Nucleus accumbens (tissue), 56 donors: ENCODE results near the gene LEKR1.

Source experiments
- DNase-seq, 56 donors: peaks; one replicate each; lab custom pipeline; 2025; lab: John Stamatoyannopoulos, UW

The LEKR1 gene

DNA sequence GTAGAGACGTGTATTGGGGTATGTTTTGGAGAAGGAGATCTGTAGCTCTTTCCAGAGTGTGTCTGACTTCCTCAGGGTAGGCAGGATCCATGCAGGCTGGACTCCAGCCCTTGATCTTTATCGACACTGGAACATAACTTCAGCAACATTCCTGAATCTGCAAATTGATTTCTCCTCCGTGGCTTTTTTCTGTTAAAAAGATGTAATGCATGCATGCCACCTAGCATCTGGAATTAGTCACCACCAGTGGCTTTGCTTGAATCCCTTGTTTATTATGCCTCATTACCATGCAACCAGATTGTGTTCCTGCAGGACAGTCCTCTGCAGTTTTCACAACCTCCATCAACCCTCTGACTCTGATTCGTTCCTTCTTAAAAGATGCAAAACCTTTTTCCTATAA lies 247.7 kb downstream of the LEKR1 start:
- no peak for DNase-seq

DNA sequence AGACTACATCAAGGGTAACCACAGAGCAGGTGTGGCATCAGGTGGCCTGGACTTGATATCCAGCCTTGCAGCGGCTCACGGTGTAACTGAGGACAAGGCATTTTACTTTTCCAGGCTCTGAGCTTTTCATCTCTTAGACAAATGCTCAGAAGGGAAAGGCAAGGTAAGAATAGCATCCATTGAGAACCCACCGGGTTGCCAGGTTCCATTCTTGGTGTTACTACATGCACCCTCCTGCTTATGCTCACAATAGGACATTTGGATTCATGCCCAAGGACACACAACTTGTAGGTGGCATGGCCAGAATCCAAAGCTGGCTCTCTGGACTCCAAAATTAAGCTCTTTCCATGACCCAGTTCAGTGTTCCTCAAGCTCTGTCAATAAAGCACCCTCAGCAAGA lies 248.3 kb downstream of the LEKR1 start:
- no peak for DNase-seq

DNA sequence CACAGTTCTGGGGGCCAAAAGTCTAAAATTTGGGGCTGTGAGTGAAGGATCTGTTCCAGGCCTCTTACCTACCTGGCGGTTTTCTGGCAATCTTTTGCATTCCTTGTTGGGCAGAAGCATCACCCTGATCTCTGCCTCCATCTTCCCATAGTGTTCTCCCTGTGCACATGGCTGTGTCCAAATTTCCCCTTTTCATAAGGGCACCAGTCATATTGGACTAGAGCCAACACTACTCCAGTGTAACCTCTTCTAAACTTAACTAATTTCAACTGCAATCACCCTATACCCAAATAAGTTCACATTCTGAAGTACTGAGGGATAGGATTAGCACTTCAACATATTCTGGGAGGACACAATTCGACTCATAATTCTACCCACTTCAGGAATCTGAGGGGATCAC lies 248.8 kb downstream of the LEKR1 start:
- no peak for DNase-seq

DNA sequence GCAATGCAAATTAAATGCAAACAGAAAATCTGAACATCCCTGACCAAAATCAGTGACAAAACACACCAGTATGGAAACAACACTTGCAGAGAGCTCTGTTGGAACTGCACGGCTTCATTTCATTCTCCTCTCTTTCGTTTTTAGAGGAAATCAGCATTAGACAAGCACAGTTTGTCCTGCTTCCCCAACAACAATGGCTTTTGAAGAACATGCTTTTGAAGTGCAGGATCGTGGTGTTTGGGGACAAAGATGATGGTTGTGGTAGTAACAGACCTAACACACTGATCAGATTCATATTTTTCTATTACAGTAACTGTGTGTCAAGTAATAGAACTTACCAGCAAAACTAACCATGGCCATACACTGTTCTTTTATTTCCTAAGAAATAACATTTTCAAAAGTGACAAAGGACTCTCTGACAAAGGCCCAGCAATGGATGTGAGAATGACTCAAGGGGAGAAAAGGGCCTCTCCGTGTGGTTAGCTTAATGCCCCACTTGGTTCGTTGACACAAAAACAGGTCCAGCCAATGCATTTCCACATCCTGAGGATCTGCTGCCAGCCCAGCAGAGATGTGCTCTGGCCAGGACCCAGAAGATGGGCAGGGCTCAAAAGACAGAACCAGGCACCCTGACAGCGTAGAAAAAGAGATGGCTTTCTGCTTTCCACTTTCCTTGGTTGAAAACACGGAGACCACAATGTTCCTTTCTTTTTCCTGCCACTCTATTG lies 249.7 kb downstream of the LEKR1 start:
- peak in 20 of 56 donors; percentile 12 to 46 (median 28) for DNase-seq

DNA sequence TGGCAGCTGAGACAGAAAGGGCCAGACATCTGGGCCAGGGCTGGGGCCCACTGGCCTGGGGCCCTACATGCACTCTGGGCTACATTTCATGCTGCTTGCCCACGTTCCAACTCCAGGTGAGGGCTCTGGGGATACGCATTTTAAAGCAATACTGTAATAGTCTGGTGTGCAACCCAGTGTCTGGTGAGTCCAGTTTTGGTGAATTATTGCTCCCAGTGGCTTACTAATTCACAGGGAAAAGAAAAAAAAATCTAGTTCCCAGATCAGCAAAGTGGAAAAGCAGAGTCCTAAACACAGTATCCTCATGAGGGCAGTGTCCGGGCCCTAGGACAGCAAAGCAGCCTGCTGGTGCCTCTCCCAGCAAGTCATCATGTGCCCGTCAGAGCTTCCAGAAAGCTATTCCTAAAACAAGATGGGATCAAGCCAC lies 251.4 kb downstream of the LEKR1 start:
- peak in 18 of 56 donors; percentile 19 to 46 (median 31) for DNase-seq

GRCh38 chr3:157078131-157078810 lies 252.1 kb downstream of the LEKR1 start:
- no peak for DNase-seq

DNA sequence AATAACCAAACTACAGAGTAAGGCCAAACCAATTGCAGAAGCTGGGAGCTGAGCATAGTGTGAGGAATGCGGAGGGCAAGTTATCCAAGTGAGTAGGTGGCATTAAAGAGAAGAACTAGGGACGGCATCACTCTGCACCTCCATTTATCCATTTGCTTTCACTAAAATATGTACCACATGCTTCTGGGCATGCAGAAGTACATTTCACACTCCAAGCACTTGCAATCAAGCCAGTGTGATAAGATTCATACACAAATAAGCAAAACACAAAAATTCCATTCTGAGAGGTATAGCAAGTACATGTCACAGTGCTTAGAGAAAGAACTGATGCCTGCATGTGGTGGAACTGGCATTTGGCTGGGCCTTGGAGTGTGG lies 252.6 kb downstream of the LEKR1 start:
- no peak for DNase-seq

DNA sequence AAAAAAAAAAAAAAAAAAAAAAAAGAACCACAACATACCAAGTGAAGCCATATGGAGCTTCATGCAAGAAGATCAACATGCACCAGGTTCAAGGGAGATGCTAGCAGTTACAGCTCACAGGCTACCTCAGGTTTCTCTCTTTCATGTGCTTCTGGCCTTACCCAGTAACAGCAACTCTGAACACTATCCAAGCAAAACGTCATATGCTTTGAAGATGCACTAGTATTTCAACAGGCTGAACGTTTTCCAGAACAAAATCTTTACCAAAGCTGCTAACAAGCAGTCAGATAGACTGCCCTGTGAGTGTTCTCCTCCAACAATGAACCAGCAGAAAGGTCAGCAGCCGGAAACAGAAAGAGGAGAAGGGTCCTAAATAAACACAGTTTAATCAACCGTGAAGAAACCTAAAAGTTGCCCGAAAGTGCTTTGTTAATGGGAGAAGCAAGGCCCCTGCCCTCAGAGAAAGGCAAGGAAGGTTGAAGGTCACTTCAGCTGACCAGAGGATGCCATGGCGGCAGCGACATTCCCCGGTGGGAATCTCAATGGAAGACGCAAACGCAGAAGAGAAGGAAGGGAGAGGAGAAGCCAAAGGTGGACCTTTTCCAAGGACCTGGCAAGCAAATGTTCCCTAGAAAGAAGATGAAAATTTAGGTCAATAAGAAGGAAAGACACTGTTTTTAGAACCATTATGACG lies 253.7 kb downstream of the LEKR1 start:
- no peak for DNase-seq

GRCh38 chr3:157081626-157082210 lies 255.6 kb downstream of the LEKR1 start:
- DNase-seq: no peak

DNA sequence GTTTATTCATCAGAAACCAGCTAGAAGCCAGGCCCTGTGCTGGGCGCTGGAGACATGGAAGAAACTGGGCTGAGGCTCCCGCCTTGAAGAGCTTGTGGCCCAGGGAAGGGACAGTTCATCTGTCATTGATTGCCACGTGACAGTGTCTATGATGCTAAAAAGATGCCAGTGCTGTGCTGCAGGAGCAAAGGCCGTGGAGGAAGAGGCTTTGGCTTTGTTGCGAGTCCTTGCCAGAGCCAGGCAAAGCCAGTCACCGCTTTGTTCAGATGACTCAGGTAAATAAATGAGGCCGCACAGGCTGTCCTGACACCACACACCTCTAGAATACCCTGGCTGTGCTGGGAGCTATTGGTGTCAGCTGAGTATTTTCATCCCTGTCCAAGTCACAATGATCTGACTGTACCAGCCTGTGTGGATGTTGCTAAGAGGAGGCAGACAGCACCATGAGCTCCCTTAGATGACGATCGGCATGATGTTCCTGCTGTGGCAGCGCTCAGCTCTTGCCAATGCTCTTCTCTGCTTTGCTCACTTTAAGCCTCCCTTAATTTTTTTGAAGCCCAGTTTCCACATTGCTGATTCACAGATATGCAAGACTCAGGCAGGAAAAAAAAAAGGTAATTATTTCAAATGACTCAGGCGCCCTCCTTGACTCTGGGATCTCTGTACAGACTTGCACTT lies 256.3 kb downstream of the LEKR1 start:
- no peak for DNase-seq

- DNase-seq: no peak
Measured at GRCh38 chr3:157083824-157084223, 257.7 kb downstream of the LEKR1 start.

- no peak for DNase-seq
Measured at GRCh38 chr3:157086060-157086750, 260.1 kb downstream of the LEKR1 start.

GRCh38 chr3:157086775-157087174 lies 260.6 kb downstream of the LEKR1 start:
- DNase-seq: no peak

DNA sequence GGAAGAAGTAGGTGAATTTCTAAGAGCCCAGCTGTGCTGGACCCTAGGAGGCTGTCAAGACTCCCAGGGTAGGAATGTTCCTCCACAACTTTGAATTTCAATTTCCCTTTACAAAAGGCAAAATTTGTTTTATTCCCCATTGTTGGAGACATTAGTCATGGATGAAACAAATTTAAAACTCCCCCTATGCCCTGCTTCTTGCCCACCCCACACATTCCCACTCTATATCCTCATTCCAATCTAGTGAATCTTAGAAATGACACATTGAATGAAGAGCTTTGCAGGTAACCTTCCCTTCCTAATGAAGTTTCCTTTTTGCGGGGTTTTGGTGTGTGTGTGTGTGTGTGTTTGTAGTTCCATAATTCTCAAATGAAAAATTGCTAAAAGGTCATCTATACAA lies 261.2 kb downstream of the LEKR1 start:
- DNase-seq: no peak

- DNase-seq: no peak
Measured at GRCh38 chr3:157087780-157088600, 261.8 kb downstream of the LEKR1 start.

- no peak for DNase-seq
Measured at GRCh38 chr3:157088601-157089454, 262.7 kb downstream of the LEKR1 start.

- no peak for DNase-seq
Measured at GRCh38 chr3:157089455-157090221, 263.5 kb downstream of the LEKR1 start.
